Activated CD4-positive, CD25-positive, alpha-beta regulatory T cell treated with anti-CD3 and anti-CD28 coated beads, Interleukin-2, amount 50 U/mL, for 24 hours (primary cell): Measurements from ENCODE around the gene EFL1.
A peak's percentile ranks its signal among the peaks of the same experiment; 100 is the strongest.
"Not testable (repeated sequence)": the region's sequence is repeated elsewhere in the genome, so short reads cannot be mapped to it uniquely, and the experiment has no call there.

Source experiments
- ATAC-seq, 2 donors: fragments of 150-1000 bp; cut with Tn5 transposase; one replicate each; pipeline ENCODE4 v1.10.0; 2021; ENCODE audit warnings: mild to moderate bottlenecking in 1 of 2, moderate library complexity in 1 of 2

EFL1 gene

DNA sequence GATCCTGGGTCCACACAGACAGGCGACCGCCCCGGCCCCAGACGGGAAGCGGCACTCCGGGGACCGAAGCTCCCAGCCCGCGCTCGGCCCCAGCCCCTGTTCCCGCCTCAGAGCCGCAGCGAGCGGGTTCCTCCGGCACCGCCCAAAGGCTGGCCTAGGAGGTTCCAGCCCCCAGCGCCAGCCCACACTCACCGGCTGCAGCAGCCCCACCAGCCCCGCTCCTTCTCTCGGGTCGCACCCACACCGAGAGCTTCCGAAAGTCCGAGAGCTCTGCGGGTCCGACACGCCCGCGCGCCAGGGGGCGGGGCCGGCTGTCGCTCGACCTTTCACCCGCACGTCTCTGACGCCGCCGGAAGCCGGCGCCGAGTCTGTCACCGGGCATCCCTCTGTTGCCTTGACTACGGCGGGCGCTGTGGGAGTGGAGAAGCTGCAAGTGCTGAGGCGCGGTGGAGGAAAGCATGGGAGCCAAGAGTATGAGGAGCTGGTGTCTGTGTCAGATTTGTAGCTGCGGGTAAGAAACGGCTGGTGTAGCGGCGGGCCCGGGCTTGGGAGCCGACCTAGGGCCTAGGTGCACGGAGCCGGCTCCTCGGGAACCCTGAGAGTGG, at the start of gene EFL1, which contains the start of gene SAXO2:
TSS of gene EFL1 (minus strand) at position 313 of the 605 bp plus-strand sequence. CDS start 956 bp downstream, outside the sequence.
TSS of gene SAXO2 (plus strand) at position 397 of the 605 bp plus-strand sequence. CDS start at position 459, 62 bp downstream.
- ATAC-seq: peak; percentile 97 to 98

DNA sequence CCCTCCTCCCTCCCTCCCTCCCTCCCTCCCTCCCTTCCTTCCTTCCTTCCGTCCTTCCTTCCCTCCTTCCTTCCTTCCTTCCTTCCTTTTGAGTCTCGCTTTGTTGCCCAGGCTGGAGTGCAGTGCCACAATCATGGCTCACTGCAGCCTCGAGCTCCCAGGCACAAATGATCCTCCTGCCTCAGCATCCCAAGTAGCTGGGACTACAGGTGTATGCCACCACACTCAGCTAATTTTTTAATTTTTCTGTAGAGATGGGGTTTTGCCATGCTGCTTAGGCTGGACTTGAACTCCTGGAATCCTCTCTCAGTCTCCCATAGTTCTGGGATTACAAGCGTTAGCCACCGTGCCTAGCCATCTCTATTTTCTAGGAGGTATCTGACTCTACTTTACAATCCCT, 48.8 kb upstream of the EFL1 start:
- ATAC-seq: not testable (repeated sequence)

DNA sequence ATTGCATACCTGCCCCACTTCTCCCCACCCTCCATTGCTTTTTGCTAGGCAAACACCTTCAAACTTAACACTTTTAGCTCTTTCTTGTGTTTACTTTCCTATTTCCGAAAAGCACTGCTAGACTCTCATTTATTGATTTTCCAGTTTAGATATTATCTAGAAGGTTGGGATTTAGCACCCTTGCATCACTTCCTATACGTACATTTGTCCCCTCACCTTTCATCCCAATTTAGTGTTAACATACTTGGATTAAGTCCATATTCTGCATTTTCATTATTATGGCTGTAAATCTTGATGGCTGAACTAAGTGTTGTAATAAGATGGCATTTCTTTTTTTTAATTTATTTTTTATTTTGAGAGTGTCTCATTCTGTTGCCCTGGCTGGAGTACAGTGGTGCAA, 47.3 kb upstream of the EFL1 start:
- no peak for ATAC-seq

DNA sequence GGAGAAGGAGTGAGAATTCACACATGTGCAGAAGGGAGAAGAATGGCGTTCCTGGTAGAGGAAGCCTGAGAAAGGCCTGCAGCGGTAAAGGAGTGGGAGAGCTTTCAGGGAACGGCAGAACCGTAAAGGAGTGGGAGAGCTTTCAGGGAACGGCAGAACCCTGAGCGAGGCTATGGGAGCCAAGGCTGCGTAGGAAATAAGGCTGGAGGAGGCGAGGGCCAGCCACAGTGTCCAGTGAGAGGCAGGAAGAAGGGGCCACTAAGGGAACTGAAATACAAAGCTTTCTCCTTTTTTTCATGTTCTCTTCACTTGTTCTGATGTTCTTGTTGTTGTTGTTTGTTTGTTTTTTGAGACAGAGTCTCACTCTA, 45.2 kb upstream of the EFL1 start:
- ATAC-seq: no peak

DNA sequence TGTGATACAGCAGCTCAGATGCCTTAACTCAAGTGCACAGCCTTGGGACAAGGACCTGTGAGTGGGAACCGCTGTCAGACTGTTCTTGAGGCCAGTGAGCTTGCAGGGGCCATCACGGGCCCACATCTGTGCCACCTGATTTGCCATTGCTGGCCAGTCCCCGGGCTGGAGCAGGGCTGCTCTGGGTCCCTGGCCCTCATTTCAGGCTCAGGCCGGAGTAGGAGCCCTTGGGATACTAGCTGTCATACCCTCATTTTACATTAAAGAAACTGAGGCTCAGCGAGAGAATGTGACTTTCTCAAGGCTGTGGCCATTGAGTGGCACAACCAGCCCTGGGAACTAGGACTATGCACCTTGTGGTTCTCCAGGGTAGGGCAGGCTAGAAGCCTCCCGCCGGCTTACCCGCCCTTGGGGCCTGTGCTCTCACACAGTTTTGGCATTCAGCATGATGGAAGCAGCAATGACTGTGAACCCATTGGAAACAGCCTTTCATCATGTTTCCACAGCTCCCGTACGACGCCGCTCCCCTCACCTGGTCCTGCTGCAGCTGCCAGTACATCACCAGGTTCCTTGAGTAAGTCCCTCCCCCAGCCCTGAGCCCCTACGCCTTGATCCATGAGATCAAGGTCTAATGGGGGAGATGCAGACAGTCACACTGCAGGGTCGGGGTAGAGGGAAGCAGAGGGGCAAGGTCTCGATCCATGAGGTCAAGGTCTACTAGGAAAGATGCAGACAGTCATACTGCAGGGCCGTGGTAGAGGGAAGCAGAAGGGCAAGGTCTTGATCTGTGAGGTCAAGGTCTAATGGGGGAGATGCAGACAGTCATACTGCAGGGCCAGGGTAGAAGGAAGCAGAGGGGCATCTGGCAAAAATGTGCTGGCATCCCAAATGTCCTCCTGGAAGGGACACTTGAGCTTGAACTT, 44.5 kb upstream of the EFL1 start:
- no peak for ATAC-seq

DNA sequence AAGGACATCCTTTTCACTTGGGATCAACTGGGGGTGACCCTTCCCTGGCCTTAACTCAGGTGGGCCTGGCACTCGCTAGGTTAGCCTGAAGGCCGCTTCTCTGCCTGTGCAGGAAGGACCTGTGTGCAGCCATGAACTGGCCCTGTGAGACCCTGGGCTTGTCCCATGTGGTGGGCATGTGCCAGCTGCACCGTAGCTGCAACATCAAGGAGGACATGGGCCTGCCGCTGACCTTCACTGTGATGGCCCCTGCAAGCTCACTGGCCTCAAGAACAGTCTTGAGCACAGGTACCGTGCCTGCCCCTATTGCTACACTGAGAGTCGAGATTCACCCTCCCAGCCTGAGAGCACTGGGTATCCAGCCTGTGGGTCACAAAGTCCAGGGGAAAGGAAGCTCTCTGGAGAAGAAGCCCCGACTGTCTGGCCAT, 43.1 kb upstream of the EFL1 start:
- ATAC-seq: no peak

DNA sequence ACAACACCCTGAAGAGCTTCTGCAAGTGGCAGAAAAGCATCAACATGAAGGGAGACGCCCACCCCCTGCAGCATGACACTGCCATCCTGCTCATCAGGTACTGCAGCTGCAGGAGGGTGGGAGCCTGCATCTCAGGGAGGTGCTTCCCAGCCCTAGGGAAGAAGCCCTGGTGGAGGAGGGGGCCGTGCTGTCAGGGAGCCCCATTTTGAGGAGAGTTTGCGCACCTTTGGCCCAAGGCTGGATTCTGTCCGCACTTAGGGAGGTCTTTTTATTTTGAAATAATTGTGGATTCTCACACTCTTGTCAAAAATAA, 42.2 kb upstream of the EFL1 start:
- no peak for ATAC-seq

DNA sequence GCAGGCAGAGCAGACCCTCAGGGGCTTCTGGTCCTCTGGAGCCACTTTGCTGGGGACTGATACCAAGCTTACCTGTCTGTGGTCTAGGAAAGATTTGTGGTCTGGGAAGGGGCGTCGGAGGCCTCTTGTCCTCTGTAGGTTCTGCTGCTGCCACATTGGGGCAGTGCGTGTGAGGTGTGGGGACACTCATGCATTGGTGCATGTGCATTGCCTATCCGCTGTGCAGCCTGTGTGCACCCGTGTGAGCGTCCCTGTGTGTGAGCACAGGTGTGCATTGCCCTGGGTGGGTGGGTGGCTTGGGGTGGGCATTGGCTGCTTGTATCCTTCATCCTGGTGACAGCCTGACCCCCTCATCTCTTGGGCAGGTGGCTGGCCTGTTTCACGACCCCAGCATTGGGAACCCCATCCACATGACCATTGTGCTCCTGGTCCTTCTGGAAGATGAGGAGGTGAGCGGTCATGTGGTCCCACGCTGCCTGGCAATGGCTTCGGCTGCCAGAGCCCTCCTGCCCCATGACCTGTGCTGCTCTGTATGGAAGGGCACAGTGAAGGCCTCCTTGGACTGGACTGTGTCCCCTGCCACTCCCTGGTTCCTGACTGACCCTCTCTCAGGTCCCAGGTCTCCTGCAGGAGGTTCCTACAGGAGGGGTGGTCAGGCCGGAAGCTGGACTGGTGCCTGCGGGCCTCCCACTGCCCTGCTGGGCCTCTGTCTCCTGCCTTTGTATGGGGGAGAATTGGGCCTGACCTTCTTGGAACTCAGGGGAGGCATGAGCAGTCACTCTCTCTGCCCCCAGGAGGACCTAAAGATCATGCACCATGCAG, 41.6 kb upstream of the EFL1 start:
- no peak for ATAC-seq

DNA sequence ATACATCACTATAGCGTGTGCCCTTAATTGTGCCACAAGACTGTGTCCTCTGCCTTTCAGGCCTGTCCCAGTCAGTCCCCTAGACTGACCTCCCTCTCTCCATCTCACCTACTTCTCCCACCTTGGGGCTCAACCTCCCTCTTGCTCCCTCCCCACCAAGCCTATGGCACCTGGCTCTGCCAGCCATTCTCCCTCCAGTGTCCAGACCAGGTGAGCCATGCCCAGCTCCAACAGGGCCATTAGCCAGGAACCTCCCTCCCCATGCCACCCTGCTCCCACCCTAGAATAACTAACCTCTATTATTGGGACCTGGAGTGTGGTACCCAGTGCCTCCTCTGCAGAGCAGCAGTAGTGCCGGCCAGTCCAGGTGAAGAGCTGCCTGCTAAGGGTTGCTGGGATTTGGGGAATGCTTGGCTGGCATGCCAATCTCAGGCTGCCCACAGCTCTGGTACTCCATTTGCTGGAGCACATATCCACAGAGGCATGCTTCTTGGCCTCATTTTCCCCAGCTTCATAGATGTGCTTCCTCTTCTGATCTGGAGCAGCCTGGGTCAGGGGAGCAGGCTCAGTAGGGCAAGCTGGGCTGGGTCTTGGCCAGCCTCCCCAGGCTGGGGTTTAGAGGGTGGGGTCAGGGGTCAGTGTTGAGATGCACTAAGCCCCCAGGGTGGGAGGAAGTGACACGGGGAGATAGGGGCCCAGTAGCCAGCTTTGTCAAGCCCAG, 38.9 kb upstream of the EFL1 start:
- ATAC-seq: no peak

DNA sequence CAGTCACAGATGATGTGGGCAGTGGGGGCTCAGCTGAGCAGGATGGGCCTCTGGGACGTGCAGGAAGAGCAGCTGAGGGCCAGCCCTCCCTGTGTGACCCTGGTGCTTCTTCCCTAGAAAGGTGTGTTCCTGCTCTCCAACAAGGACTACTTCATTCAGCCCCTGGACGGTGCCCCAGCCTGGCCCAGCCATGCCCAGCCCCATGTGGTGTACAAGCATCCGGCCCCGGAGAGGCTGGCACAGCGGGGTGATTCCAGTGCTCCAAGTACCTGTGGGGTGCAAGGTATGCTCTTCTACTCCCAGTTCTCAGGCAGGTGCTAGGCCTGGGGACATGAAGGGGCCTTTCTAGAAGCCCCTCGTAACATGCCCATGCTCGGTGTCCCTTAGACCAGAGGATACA, 38.3 kb upstream of the EFL1 start:
- ATAC-seq: no peak

DNA sequence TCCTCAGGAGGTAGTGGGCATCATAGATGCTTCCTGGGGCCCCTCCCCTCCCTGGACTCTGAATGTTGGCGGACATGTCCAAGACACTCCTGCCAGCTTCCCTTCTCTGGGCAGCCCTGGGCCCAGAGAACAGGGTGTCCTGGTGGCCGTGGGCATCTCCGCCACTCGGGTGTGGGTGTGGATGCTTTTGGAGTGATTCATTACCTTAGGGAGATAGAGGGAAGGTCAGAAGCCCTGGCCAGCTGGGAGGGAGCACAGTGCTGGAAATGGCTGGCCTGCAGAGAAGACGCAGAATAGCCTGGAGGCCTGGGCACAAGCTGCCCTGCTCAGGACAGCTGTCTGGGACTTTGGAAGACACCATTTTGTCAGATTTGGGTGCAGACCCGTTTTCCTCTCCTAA, 37.8 kb upstream of the EFL1 start:
- not testable (repeated sequence) for ATAC-seq

DNA sequence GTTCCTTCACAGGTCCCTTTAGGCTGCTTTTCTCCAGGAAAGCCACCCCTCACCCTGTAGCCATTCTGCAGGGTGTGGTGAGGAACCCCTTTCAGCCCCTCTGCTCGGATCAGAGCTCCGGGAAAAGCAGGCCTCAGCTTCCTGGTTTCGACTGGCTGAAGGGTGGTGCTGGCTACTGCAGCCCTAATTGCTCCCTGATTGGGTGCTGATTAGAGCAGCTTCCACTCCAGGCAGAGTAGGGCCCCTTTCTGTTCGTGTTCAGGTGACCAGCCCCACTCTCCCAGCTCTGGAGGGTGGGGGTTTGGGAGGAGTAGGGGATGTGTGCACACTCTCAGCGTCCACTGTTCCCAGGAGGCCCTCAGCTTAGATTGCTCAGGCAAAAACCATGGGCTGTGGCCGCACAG, 37.0 kb upstream of the EFL1 start:
- not testable (repeated sequence) for ATAC-seq

DNA sequence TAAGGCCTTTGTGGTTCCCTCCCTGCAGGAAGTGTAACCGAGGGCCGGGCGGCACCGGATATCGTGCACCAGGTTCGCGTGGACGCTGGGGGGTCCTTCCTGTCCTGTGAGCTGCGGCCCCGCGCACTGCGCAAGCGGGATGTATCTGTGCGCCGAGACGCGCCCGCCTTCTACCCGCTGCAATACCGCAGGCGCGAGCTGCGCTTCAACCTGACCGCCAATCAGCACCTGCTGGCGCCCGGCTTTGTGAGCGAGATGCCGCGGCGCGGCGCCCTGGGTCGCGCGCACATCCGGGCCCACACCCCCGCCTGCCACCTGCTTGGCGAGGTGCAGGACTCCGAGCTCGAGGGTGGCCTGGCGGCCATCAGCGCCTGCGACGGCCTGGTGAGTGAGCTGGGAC, 36.0 kb upstream of the EFL1 start:
- peak; percentile 62 to 69 for ATAC-seq

DNA sequence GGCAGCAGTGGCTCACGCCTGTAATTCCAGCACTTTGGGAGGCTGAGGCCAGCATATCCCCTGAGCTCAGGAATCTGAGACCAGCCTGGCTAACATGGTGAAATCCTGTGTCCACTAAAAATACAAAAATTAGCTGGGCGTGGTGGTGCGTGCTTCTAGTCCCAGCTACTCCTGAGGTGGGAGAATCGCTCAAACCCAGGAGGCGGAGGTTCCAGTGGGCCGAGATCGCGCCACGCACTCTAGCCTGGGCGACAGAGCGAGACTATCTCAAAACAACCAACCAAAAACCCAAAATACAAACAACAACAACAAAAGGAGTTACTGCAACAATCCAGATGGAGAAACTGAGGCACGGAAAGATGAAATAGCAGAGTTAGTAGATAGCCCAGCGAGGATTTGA, 35.5 kb upstream of the EFL1 start:
- no peak for ATAC-seq

DNA sequence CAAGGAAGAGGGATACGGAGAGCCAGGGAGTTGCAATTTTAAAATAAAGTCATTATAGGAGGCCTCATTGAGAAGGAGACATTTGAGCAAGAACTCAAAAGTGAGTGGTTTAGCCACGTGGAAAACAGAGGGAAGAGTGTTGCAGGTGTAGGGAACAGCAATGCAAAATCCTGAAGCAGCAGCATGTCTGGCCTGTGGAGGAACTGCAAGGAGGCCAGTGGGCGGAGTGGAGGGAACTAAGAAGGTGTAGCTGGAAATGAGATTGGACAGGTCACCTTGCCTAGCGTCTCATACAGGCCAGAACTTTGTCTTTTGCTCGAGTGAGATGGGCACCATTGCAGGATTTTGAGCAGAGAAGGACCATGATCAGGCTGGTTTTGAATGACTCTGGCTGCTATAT, 35.0 kb upstream of the EFL1 start:
- ATAC-seq: no peak

DNA sequence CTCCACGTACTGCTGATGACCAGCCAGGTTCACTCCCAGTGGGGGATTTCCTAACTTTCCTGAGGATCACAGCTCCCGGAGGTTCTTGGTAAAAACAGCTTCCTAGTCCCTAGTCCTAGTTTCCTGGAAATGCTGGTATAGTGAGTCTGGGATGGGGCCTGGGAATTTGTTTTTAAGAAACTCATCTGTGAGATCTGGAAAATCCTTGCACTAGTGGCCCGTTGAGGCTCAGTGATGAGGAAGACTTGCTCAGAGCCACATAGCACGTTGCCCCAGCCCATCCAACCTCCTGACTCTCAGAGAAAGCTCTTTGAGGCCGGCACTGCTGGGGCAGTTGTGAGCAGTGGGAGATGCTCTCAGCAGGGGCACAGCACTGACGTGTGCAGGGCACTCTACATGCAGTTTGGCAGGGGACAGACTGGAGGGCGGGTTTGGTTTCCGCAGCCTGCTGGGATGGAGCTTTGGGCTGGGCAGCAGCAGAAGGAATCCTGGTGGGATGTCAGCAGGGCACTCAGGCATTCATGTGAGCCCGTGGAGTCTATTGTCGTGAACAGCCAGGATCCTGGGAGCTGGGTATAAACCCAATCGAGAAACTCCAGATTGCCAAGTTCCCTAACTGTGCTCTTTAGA, 31.6 kb upstream of the EFL1 start:
- ATAC-seq: no peak

DNA sequence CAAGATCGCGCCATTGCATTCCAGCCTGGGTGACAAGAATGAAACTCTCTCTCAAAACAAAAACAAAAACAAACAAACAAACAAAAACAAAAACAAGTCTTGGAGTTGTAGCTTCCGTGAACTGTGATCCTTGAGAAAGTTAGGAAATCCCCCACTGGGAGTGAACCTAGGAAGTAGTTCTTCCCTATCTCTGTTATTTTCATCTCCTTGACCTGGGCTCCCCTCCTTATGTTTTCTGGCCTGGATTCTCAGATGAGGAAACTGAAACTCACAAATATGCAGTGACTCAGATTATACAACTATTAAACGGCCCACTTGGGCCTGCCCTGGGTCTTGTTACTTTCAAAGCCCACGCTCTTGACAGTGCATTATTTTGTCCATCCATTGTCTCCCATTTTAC, 29.7 kb upstream of the EFL1 start:
- no peak for ATAC-seq

DNA sequence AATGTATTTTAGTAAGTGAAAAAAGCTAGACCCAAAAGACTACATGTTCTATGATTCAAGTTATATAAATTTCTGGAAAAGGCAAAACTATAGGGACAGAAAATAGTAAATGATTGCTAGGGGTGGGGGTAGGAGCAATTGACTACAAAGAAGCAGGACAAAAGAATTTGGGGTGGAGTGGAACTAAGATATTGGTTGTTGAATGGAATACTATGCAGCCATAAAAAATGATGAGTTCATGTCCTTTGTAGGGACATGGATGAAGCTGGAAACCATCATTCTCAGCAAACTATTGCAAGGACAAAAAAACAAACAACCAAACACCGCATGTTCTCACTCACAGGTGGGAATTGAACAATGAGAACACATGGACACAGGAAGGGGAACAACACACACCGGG, 25.7 kb upstream of the EFL1 start:
- not testable (repeated sequence) for ATAC-seq

DNA sequence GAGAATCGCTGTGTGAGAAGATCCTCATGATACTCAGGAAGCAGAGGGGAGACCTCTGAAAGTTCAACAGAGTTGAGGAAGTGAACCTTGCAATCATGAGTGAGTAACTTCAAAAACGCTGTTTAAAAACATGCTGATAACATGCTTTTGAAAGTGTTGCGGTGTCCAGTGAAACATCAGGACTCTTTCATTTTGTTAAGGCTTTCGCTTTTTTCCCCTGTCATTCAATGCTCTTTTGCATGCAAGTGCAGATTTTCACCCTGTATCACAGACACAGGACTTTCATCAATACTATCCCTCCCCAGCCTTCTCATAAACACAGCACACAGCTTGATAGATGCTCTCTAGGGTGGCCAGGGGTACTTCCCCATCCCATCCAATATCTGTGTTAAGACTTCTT, 23.9 kb upstream of the EFL1 start:
- peak; percentile 63 to 80 for ATAC-seq

DNA sequence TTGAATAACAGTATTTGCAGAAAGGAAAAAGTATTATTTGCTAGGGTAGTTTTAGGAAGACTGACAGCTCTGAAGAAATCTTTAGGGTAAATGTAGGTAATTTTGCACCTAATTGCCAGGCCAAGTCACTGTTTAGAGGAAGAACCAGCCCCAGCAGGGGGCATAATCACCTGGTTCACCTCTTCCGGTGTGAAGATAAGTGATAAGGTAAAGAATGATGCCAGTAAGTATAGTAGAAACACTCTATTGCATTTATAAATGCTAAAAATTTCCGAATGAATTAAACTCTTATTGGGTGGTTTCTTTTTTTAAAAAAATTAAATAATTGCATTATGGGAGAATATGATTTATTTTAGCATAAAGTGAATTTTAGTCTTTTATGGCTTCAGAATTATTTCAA, 21.8 kb upstream of the EFL1 start:
- not testable (repeated sequence) for ATAC-seq

DNA sequence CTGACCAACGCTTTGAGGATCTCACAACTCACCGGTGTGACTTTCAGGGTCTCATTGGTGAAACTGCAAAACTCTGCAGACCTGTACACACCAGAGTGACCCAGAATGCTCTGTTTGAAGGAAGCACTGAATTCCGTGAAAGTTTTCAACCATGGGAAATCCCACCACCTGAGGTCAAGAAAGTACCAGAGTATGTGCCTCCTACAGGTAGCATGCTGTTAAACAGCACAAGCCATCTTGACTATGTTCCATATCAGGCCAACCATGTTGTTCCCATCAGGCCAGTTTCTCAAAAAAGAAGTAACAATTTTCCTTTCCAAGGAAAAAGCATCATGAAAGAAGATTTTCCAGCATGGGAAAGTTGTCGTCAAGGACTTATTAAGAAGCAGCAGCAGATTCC, 19.9 kb upstream of the EFL1 start:
- ATAC-seq: not testable (repeated sequence)

DNA sequence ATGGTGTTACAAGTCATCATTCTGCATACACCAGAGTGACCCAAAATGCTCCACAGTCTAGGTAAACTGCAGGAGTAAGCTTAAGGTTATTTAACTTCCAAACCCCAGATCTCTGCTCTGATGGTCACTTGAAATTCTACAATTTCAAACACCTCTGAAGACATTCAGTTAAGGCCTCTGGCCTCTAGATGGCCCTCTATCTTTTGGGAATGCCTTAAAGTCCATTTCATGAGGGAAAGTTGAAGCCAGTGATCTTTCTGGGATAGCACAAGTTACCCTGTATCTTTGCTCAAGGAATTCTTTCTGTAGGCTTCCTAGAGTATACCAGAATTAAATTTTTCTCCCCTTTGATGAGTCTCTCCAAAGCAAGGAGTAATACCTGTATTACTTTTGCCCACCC, 18.7 kb upstream of the EFL1 start:
- ATAC-seq: not testable (repeated sequence)
